ENCODE data around the gene CD7. TPM values are rescaled to one million over a fixed set of nuclear protein-coding genes. Genes with fewer than 3 reads are reported as not detected.
A peak's percentile ranks its signal among the peaks of the same experiment; 100 is the strongest.

The CD7 gene
- total and polyA plus RNA-seq, 9 of the 15 experiments (the other 6 are each of a cell fraction or from before 2014, with no cell fraction given): 0.21 to 0.35 TPM; not detected in 7

- no peak for TF ChIP-seq PCBP1 (IDR thresholded peaks at IDR 0.05; ENCODE audit: low read depth, low read length, poor library complexity, severe bottlenecking)
- TF ChIP-seq ZSCAN32 (CRISPR knock-in tag; IDR thresholded peaks at IDR 0.05): no peak
- TF ChIP-seq ZNF277 (CRISPR knock-in tag; IDR thresholded peaks at IDR 0.05; ENCODE audit: borderline replicate concordance): no peak
- TF ChIP-seq, protein P1, sequence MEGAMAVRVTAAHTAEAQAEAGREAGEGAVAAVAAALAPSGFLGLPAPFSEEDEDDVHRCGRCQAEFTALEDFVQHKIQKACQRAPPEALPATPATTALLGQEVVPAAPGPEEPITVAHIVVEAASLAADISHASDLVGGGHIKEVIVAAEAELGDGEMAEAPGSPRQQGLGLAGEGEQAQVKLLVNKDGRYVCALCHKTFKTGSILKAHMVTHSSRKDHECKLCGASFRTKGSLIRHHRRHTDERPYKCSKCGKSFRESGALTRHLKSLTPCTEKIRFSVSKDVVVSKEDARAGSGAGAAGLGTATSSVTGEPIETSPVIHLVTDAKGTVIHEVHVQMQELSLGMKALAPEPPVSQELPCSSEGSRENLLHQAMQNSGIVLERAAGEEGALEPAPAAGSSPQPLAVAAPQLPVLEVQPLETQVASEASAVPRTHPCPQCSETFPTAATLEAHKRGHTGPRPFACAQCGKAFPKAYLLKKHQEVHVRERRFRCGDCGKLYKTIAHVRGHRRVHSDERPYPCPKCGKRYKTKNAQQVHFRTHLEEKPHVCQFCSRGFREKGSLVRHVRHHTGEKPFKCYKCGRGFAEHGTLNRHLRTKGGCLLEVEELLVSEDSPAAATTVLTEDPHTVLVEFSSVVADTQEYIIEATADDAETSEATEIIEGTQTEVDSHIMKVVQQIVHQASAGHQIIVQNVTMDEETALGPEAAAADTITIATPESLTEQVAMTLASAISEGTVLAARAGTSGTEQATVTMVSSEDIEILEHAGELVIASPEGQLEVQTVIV (CRISPR knock-in tag; IDR thresholded peaks at IDR 0.05; ENCODE audit: borderline replicate concordance): no peak
- no peak for TF ChIP-seq USF1 (CRISPR knock-in tag; IDR thresholded peaks at IDR 0.05)
- TF ChIP-seq E2F6 (IDR thresholded peaks at IDR 0.05; ENCODE audit: borderline replicate concordance in 1 of 2, extremely low read depth in 1 of 2, insufficient read depth in 1 of 2, insufficient read length in 1 of 2, low read depth in 1 of 2, low read length in 1 of 2, poor library complexity in 1 of 2, severe bottlenecking in 1 of 2): peak in 1 of 2 experiments; percentile 27
- TF ChIP-seq L3MBTL2 (IDR thresholded peaks at IDR 0.05): peak; percentile 35; the same call in 1 of the 2 replicates
- TF ChIP-seq, protein P2, sequence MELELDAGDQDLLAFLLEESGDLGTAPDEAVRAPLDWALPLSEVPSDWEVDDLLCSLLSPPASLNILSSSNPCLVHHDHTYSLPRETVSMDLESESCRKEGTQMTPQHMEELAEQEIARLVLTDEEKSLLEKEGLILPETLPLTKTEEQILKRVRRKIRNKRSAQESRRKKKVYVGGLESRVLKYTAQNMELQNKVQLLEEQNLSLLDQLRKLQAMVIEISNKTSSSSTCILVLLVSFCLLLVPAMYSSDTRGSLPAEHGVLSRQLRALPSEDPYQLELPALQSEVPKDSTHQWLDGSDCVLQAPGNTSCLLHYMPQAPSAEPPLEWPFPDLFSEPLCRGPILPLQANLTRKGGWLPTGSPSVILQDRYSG (tag; conservative IDR thresholded peaks at IDR 0.05; ENCODE audit: low read depth): no peak
- no peak for TF ChIP-seq ZNF165 (CRISPR knock-in tag; IDR thresholded peaks at IDR 0.05; ENCODE audit: borderline replicate concordance)
- peak; percentile 50; the same call in 1 of the 2 replicates for TF ChIP-seq TFAP4 (CRISPR knock-in tag; IDR thresholded peaks at IDR 0.05; ENCODE audit: borderline replicate concordance)
- no peak for TF ChIP-seq BRF2 (IDR thresholded peaks at IDR 0.05; ENCODE audit: borderline replicate concordance, insufficient read depth, insufficient read length)
- no peak for TF ChIP-seq IRF2 (CRISPR knock-in tag; IDR thresholded peaks at IDR 0.05)
- TF ChIP-seq, protein P3, sequence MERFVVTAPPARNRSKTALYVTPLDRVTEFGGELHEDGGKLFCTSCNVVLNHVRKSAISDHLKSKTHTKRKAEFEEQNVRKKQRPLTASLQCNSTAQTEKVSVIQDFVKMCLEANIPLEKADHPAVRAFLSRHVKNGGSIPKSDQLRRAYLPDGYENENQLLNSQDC (CRISPR knock-in tag; IDR thresholded peaks at IDR 0.05): no peak
Observed at GRCh38 chr17:82351713-82352488, 34.5 kb upstream of the CD7 start (continued).

Data from K562 (cell line).